H1 (cell line): ENCODE results near the gene COL6A6. TPM values are rescaled to one million over a fixed set of nuclear protein-coding genes. Genes with fewer than 3 reads are reported as not detected.

Experiments
- CTCF ChIA-PET: fragments of 300-600 bp; sonication (Branson Sonifier 250); formaldehyde crosslinking; loops from one replicate; lab custom pipeline; 2021; ENCODE audit not compliant: partially characterized antibody; lab: Charles Lee
- POLR2A ChIA-PET: fragments of 300-600 bp; sonication (Branson Sonifier 250); formaldehyde crosslinking; loops from one replicate; lab custom pipeline; 2021; ENCODE audit warnings: inconsistent platforms; ENCODE audit not compliant: partially characterized antibody; lab: Charles Lee
- DNase-seq, 2 experiments: peaks; one replicate each; pipeline versions ENCODE4 v3.0.0 to v3.0.0-alpha.2; 2010 to 2022; ENCODE audit warnings: low spot score in 2 of 2, low read depth in 1 of 2, mixed read lengths in 1 of 2
- FAIRE-seq: peaks from 2 replicates; lab custom pipeline; 2011; peaks lifted over from hg19 to GRCh38; lab: Jason Lieb, UNC
- H2AFZ ChIP-seq: 2 replicates; pipeline ENCODE4 v1.8.1; 2012; ENCODE audit warnings: low read length, inconsistent platforms
- H2AK5ac ChIP-seq: 2 replicates; pipeline ENCODE4 v1.6.1; 2013; ENCODE audit warnings: low read depth, low read length
- H2BK120ac ChIP-seq: replicated peaks from 2 replicates; pipeline ENCODE3; 2013; ENCODE audit warnings: low read depth, low read length, inconsistent platforms
- H2BK12ac ChIP-seq: 2 replicates; pipeline ENCODE4 v1.6.1; 2013; ENCODE audit warnings: low read depth, low read length
- H2BK15ac ChIP-seq: 2 replicates; pipeline ENCODE4 v1.6.1; 2013; ENCODE audit warnings: low read length
- H2BK20ac ChIP-seq: 2 replicates; pipeline ENCODE4 v1.6.1; 2013; ENCODE audit warnings: low read length
- H2BK5ac ChIP-seq: 2 replicates; pipeline ENCODE4 v1.6.1; 2013; ENCODE audit warnings: low read depth, low read length
- H3K14ac ChIP-seq: 2 replicates; pipeline ENCODE4 v1.6.1; 2013; ENCODE audit warnings: inconsistent platforms; ENCODE audit not compliant: insufficient read length
- H3K18ac ChIP-seq: 2 replicates; pipeline ENCODE4 v1.6.1; 2013; ENCODE audit warnings: low read length; ENCODE audit errors: extremely low read depth
- H3K23ac ChIP-seq: 2 replicates; pipeline ENCODE4 v1.6.1; 2013; ENCODE audit warnings: inconsistent platforms; ENCODE audit not compliant: insufficient read length
- H3K23me2 ChIP-seq: 2 replicates; pipeline ENCODE4 v1.6.1; 2013; ENCODE audit warnings: low read depth, low read length
- H3K27ac ChIP-seq: 2 replicates; pipeline ENCODE4 v1.6.1; 2011; ENCODE audit warnings: low read depth, low read length, inconsistent platforms
- H3K27me3 ChIP-seq, 4 experiments: replicated peaks in 1 of 4; 1 replicate in 1 of 4; 2 replicates in 3 of 4; pipeline versions ENCODE4 v1.6.1 to v1.8.1; 2011 to 2013; ENCODE audit warnings: low read length in 3 of 4, mild to moderate bottlenecking in 3 of 4, inconsistent platforms in 2 of 4, mixed read lengths in 2 of 4, moderate library complexity in 1 of 4; ENCODE audit not compliant: control insufficient read depth in 3 of 4, insufficient read depth in 3 of 4; ENCODE audit errors: extremely low read depth in 1 of 4
- H3K36me3 ChIP-seq, 4 experiments: 2 replicates each; pipeline versions ENCODE4 v1.6.1 to v1.8.1; 2011 to 2013; ENCODE audit warnings: mild to moderate bottlenecking in 4 of 4, low read length in 3 of 4, moderate library complexity in 2 of 4, control low read depth in 1 of 4, inconsistent platforms in 1 of 4; ENCODE audit not compliant: insufficient read depth in 4 of 4, control insufficient read depth in 2 of 4
- H3K4ac ChIP-seq: replicated peaks from 2 replicates; pipeline ENCODE3; 2013; ENCODE audit warnings: low read length, low read depth, mixed read lengths, inconsistent platforms; ENCODE audit not compliant: insufficient read length
- H3K4me1 ChIP-seq, 4 experiments: replicated peaks in 1 of 4; 1 replicate in 1 of 4; 2 replicates in 3 of 4; pipeline versions ENCODE4 v1.6.1 to v1.8.1; 2011 to 2013; ENCODE audit warnings: low read length in 3 of 4, inconsistent platforms in 2 of 4, mixed read lengths in 1 of 4; ENCODE audit not compliant: insufficient read depth in 4 of 4, control insufficient read depth in 3 of 4
- H3K4me2 ChIP-seq, 2 experiments: 2 replicates each; pipeline versions ENCODE4 v1.6.1 to v1.8.1; 2011 to 2013; ENCODE audit warnings: low read depth in 2 of 2, low read length in 2 of 2, control low read depth in 1 of 2, inconsistent platforms in 1 of 2, mild to moderate bottlenecking in 1 of 2; ENCODE audit not compliant: insufficient read depth in 1 of 2
- H3K4me3 ChIP-seq, 4 experiments: fragments of 200-600, 300-600 bp in 1 of 4; sonication (generic), shearing (Covaris generic), sonication (Bioruptor Twin) in 1 of 4; 2 replicates each; pipeline versions ENCODE4 v1.5.1 to v1.8.1; 2011 to 2016; ENCODE audit warnings: low read length in 4 of 4, low read depth in 3 of 4, control low read depth in 2 of 4, inconsistent platforms in 2 of 4, mild to moderate bottlenecking in 2 of 4, mixed read lengths in 1 of 4, moderate library complexity in 1 of 4; ENCODE audit not compliant: insufficient read depth in 2 of 4; ENCODE audit errors: extremely low read depth in 1 of 4
- H3K56ac ChIP-seq: replicated peaks from 2 replicates; pipeline ENCODE3; 2013; ENCODE audit warnings: low read depth, mild to moderate bottlenecking, mixed read lengths, low read length, inconsistent platforms; ENCODE audit not compliant: insufficient read length
- H3K79me1 ChIP-seq: 2 replicates; pipeline ENCODE4 v1.6.1; 2013; ENCODE audit warnings: low read depth, low read length, control low read depth
- H3K79me2 ChIP-seq, 2 experiments: 2 replicates each; pipeline versions ENCODE4 v1.6.1 to v1.8.1; 2012 to 2013; ENCODE audit warnings: low read length in 2 of 2, mild to moderate bottlenecking in 2 of 2, inconsistent platforms in 1 of 2; ENCODE audit not compliant: insufficient read depth in 2 of 2, control insufficient read depth in 1 of 2
- H3K9ac ChIP-seq, 4 experiments: replicated peaks in 1 of 4; 1 replicate in 1 of 4; 2 replicates in 3 of 4; pipeline versions ENCODE4 v1.6.1 to v1.8.1; 2011 to 2013; ENCODE audit warnings: low read depth in 3 of 4, low read length in 3 of 4, control low read depth in 2 of 4, mild to moderate bottlenecking in 2 of 4, moderate library complexity in 2 of 4, inconsistent platforms in 1 of 4; ENCODE audit errors: extremely low read depth in 1 of 4
- H3K9me3 ChIP-seq, 2 experiments: 2 replicates each; pipeline versions ENCODE4 v1.6.1 to v1.8.1; 2012 to 2013; ENCODE audit warnings: mild to moderate bottlenecking in 2 of 2, moderate library complexity in 2 of 2, control low read depth in 1 of 2, inconsistent platforms in 1 of 2, low read depth in 1 of 2, low read length in 1 of 2, mixed read lengths in 1 of 2; ENCODE audit not compliant: insufficient read depth in 2 of 2
- H4K20me1 ChIP-seq, 2 experiments: replicated peaks in 1 of 2; 2 replicates each; pipeline versions ENCODE3 to v1.8.1; 2011 to 2013; ENCODE audit warnings: inconsistent platforms in 2 of 2, low read length in 2 of 2, mild to moderate bottlenecking in 1 of 2; ENCODE audit not compliant: insufficient read depth in 2 of 2, control insufficient read depth in 1 of 2
- H4K5ac ChIP-seq: 2 replicates; pipeline ENCODE4 v1.6.1; 2013; ENCODE audit warnings: low read length, low read depth, mixed read lengths, inconsistent platforms; ENCODE audit not compliant: insufficient read length
- H4K8ac ChIP-seq: 2 replicates; pipeline ENCODE4 v1.8.0; 2013; ENCODE audit warnings: mild to moderate bottlenecking, moderate library complexity, low read length, inconsistent platforms; ENCODE audit not compliant: insufficient read depth; ENCODE audit errors: extremely low read depth
- H4K91ac ChIP-seq: replicated peaks from 2 replicates; pipeline ENCODE3; 2013; ENCODE audit warnings: low read length, mixed read lengths, inconsistent platforms; ENCODE audit not compliant: insufficient read length
- CTCF ChIP-seq, 3 experiments: IDR thresholded peaks; 1 replicate in 2 of 3; 2 replicates in 1 of 3; pipeline versions ENCODE4 v1.5.1 to v1.6.1; 2011; ENCODE audit warnings: low read length in 3 of 3, mild to moderate bottlenecking in 3 of 3, inconsistent platforms in 2 of 3, low read depth in 1 of 3, moderate library complexity in 1 of 3; ENCODE audit not compliant: insufficient read depth in 1 of 3; ENCODE audit errors: control extremely low read depth in 1 of 3
- RAD21 ChIP-seq, 2 experiments: IDR thresholded peaks in 1 of 2; conservative IDR thresholded peaks in 1 of 2; 2 replicates each; pipeline ENCODE4 v1.6.1; 2011; ENCODE audit warnings: low read depth in 2 of 2, low read length in 2 of 2, improper control_type of control experiment in 1 of 2, inconsistent platforms in 1 of 2, mild to moderate bottlenecking in 1 of 2, moderate library complexity in 1 of 2
- SAP30 ChIP-seq: fragments of 300-600 bp; sonication (generic); IDR thresholded peaks from 2 replicates; pipeline ENCODE4 v1.7.1; 2012; ENCODE audit warnings: low read length, moderate library complexity, mild to moderate bottlenecking, inconsistent platforms; ENCODE audit not compliant: insufficient read depth, insufficient replicate concordance
- WGBS, 2 experiments: shearing (Covaris generic) in 1 of 2; methylation state at CpG; one replicate each; pipeline versions ENCODE4 v1.1.6 to v1.1.7; 2013 to 2015; ENCODE audit warnings: low lambda C conversion rate in 2 of 2, mixed read lengths in 2 of 2, inconsistent platforms in 1 of 2, low coverage in 1 of 2, missing lambda C conversion rate in 1 of 2; ENCODE audit not compliant: insufficient replicate concordance in 2 of 2, insufficient coverage in 1 of 2, insufficient read length in 1 of 2; ENCODE audit errors: extremely low coverage in 1 of 2, missing lambda C conversion rate in 1 of 2; 5-methylcytosine and 5-hydroxymethylcytosine counted together
- polyA plus RNA-seq, 7 experiments: library from polyadenylated mRNA; depleted of rRNA in 3 of 7; stranded (reverse) in 5 of 7; unstranded in 2 of 7; fragments of >200 nt in 5 of 7; fragments of 200-250 nt in 2 of 7; gene quantifications; 1 replicate in 5 of 7; 2 replicates in 1 of 7; 4 replicates in 1 of 7; pipeline versions ENCODE4 v1.2.1 to v1.2.3, GENCODE V29; 2011 to 2013; ENCODE audit warnings: missing spikeins in 2 of 7, mixed read lengths in 2 of 7
- total RNA-seq: library from RNA; stranded (reverse); fragmentation: NEBNext Ultra II Directional; extraction: Animal tissue kit (Norgen Biotek cat#: 25700); gene quantifications from 2 replicates; pipeline ENCODE4 v1.2.1, GENCODE V29; 2021

Gene COL6A6
- total and polyA plus RNA-seq, 2 of the 8 experiments (the other 6 are each of a cell fraction or from before 2014, with no cell fraction given): 0.02 to 0.09 TPM

GRCh38 chr3:130480736-130481135 is 36.2 kb upstream of the COL6A6 start:
- no peak overlapping the region for H3K18ac ChIP-seq
- H3K23me2 ChIP-seq: no peaks in the 10 kb centered on the region
- no peak overlapping the region for H2AFZ ChIP-seq
- no peaks in the 10 kb centered on the region for H3K79me1 ChIP-seq
- H3K4me2 ChIP-seq: no peak overlapping the region
- H2BK15ac ChIP-seq: no peak overlapping the region
- CTCF ChIA-PET: interaction anchor here (0.6 to 2.3 kb wide), 25 partner anchors 9 to 1386 kb away, joined by 3 to 12 read pairs (median 3); partner anchors contain the start of gene COL6A5
- no peak overlapping the region for H2BK5ac ChIP-seq
- peak in 1 of 2 experiments; percentile 33 for DNase-seq
- H2BK20ac ChIP-seq: no peak overlapping the region
- H2BK12ac ChIP-seq: no peak overlapping the region
- H2AK5ac ChIP-seq: no peak overlapping the region
- no peaks in the 10 kb centered on the region for H4K20me1 ChIP-seq
- H4K91ac ChIP-seq: no peak overlapping the region
- 49% methylated on average over 4 of the region's 4 CpGs; no CpG with 5 or more reads in 1 of the 2 experiments for WGBS, 2 experiments
- H3K27ac ChIP-seq: no peak overlapping the region
- no peaks in the 10 kb centered on the region for H3K27me3 ChIP-seq
- H3K9ac ChIP-seq: no peak overlapping the region
- H3K4me1 ChIP-seq: no peaks in the 10 kb centered on the region
- H3K56ac ChIP-seq: no peak overlapping the region
- H3K4ac ChIP-seq: no peak overlapping the region
- H4K5ac ChIP-seq: no peak overlapping the region
- H4K8ac ChIP-seq: no peak overlapping the region
- no peak overlapping the region for H3K23ac ChIP-seq
- no peak overlapping the region for H2BK120ac ChIP-seq
- no peak overlapping the region for H3K14ac ChIP-seq
- H3K9me3 ChIP-seq: no peaks in the 10 kb centered on the region
- TF ChIP-seq SAP30 (no peak), RAD21 (IDR thresholded peaks at IDR 0.05 in 1 of 2, conservative IDR thresholded peaks at IDR 0.05 in 1 of 2; ENCODE audit: low read depth in 2 of 2, low read length in 2 of 2) (peak; percentile 80 to 81), CTCF (IDR thresholded peaks at IDR 0.05; ENCODE audit: control extremely low read depth in 1 of 3, insufficient read depth in 1 of 3, low read depth in 1 of 3, low read length in 3 of 3) (peak; percentile 51 to 80 (median 65))
- TF ChIP-seq, all 59 proteins: peak for 2
- Histone ChIP-seq H3K79me2 (no peaks in the 10 kb centered on the region), H3K4me3 (no peak overlapping the region), H3K36me3 (no peaks in the 10 kb centered on the region)
- POLR2A ChIA-PET: no interaction called here
- FAIRE-seq: peak; percentile 88
